ENCODE data around the gene LCP2. TPM values are rescaled to one million over a fixed set of nuclear protein-coding genes. Genes with fewer than 3 reads are reported as not detected.

The LCP2 gene
- total and polyA plus RNA-seq, 10 of the 15 experiments (the other 5 are each of a cell fraction or from before 2014, with no cell fraction given): 8.0 to 50.5 (median 20.6) TPM

GRCh38 chr5:170306381-170306831 lies 8.8 kb upstream of the LCP2 start (continued):
- TF ChIP-seq, protein P1, sequence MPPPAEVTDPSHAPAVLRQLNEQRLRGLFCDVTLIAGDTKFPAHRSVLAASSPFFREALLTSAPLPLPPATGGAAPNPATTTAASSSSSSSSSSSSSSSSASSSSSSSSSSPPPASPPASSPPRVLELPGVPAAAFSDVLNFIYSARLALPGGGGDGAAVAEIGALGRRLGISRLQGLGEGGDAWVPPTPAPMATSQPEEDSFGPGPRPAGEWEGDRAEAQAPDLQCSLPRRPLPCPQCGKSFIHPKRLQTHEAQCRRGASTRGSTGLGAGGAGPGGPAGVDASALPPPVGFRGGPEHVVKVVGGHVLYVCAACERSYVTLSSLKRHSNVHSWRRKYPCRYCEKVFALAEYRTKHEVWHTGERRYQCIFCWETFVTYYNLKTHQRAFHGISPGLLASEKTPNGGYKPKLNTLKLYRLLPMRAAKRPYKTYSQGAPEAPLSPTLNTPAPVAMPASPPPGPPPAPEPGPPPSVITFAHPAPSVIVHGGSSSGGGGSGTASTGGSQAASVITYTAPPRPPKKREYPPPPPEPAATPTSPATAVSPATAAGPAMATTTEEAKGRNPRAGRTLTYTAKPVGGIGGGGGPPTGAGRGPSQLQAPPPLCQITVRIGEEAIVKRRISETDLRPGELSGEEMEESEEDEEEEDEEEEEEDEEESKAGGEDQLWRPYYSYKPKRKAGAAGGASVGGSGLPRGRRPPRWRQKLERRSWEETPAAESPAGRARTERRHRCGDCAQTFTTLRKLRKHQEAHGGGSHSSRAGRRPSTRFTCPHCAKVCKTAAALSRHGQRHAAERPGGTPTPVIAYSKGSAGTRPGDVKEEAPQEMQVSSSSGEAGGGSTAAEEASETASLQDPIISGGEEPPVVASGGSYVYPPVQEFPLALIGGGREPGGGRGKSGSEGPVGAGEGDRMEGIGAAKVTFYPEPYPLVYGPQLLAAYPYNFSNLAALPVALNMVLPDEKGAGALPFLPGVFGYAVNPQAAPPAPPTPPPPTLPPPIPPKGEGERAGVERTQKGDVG (CRISPR knock-in tag; IDR thresholded peaks at IDR 0.05): no peak
- 0 out of 2 replicates have a peak, but pooled peaks have one; percentile 49 for TF ChIP-seq SMAD5 (IDR thresholded peaks at IDR 0.05; ENCODE audit: low read depth)
- TF ChIP-seq, protein P2, sequence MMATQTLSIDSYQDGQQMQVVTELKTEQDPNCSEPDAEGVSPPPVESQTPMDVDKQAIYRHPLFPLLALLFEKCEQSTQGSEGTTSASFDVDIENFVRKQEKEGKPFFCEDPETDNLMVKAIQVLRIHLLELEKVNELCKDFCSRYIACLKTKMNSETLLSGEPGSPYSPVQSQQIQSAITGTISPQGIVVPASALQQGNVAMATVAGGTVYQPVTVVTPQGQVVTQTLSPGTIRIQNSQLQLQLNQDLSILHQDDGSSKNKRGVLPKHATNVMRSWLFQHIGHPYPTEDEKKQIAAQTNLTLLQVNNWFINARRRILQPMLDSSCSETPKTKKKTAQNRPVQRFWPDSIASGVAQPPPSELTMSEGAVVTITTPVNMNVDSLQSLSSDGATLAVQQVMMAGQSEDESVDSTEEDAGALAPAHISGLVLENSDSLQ (IDR thresholded peaks at IDR 0.05): no peak
- no peak for TF ChIP-seq NR2C2 (IDR thresholded peaks at IDR 0.05; ENCODE audit: borderline replicate concordance, control insufficient read depth, insufficient read length, low read depth)
- no peak for TF ChIP-seq E4F1 (IDR thresholded peaks at IDR 0.05; ENCODE audit: borderline replicate concordance, partially characterized antibody)
- TF ChIP-seq TCF12 (IDR thresholded peaks at IDR 0.05; ENCODE audit: low read depth, low read length): no peak
- no peak for TF ChIP-seq ESRRA (IDR thresholded peaks at IDR 0.05; ENCODE audit: low read length)
- TF ChIP-seq SRF (IDR thresholded peaks at IDR 0.05; ENCODE audit: low read depth in 2 of 2, low read length in 2 of 2): no peak
